NCI-H2227 treated with DMSO at 0.1 percent for 48 hours (cell line): ENCODE measurements around the gene CHMP4A.

Experiments used
- DNase-seq: peaks from one replicate; lab custom pipeline; 2025; lab: John Stamatoyannopoulos, UW

Gene CHMP4A

GRCh38 chr14:24177041-24177825 is 36.1 kb downstream of the CHMP4A start:
- DNase-seq, result no peak

GRCh38 chr14:24176599-24176998 is 36.7 kb downstream of the CHMP4A start:
- DNase-seq, result no peak

- DNase-seq, result no peak
These were observed 40.4 kb downstream of the CHMP4A start for GRCh38 chr14:24172871-24173281.

- no peak for DNase-seq
These were observed 40.9 kb downstream of the CHMP4A start for GRCh38 chr14:24172261-24172860.

- DNase-seq, result peak; percentile 98
These were observed 41.6 kb downstream of the CHMP4A start, which contains the start of gene REC8 for GRCh38 chr14:24171422-24172260. Gene REC8 (plus strand): TSS chr14:24172080. CDS start chr14:24172553, 473 bp downstream.

GRCh38 chr14:24167469-24168114 is 45.7 kb downstream of the CHMP4A start:
- no peak for DNase-seq

- DNase-seq, result no peak
These were observed 47.5 kb downstream of the CHMP4A start for GRCh38 chr14:24165785-24166184.

GRCh38 chr14:24164518-24164991 is 48.7 kb downstream of the CHMP4A start:
- DNase-seq, result no peak

GRCh38 chr14:24162093-24162492 is 51.2 kb downstream of the CHMP4A start:
- no peak for DNase-seq

GRCh38 chr14:24160850-24161804 is 52.2 kb downstream of the CHMP4A start, which contains the start of gene IRF9:
Gene IRF9 (plus strand): TSS chr14:24161265. CDS start chr14:24162145, 880 bp downstream.
- DNase-seq, result peak; percentile 93

- no peak for DNase-seq
These were observed 52.8 kb downstream of the CHMP4A start for GRCh38 chr14:24160499-24160849.

- no peak for DNase-seq
These were observed 53.4 kb downstream of the CHMP4A start for GRCh38 chr14:24159777-24160498.
